ENCODE results near the gene F5. TPM values are rescaled to one million over a fixed set of nuclear protein-coding genes. Genes with fewer than 3 reads are reported as not detected.
A peak's percentile ranks its signal among the peaks of the same experiment; 100 is the strongest.

F5 gene
- polyA plus RNA-seq, 1 experiment: not detected

- Histone ChIP-seq H3K27ac (ENCODE audit: low read depth, low read length) (no peak overlapping the region), H3K4me3 (ENCODE audit: low read depth, low read length) (no peak overlapping the region), H3K27me3 (ENCODE audit: control insufficient read depth, insufficient read depth, low read length) (no peaks in the 10 kb centered on the region), H3K9me3 (ENCODE audit: control insufficient read depth, insufficient read depth, low read length) (no peaks in the 10 kb centered on the region)
- ChIA-PET POLR2A (interaction anchor here (1.1 kb wide), 1 partner anchor 17 kb away, joined by 3 read pairs; the partner anchor contains the start of gene SLC19A2), CTCF (interaction anchor here (0.6 to 1.7 kb wide), 5 partner anchors 42 to 866 kb away, joined by 3 to 13 read pairs (median 4); no protein-coding TSS in a partner anchor)
- TF ChIP-seq CTCF (IDR thresholded peaks at IDR 0.05; ENCODE audit: low read depth, low read length): no peak
- DNase-seq (ENCODE audit: low read depth, low spot score): no peak
Measured at GRCh38 chr1:169468982-169469381, 117.3 kb downstream of the F5 start.

GRCh38 chr1:169466259-169467230 is 119.7 kb downstream of the F5 start:
- ChIA-PET POLR2A (interaction anchor here (0.8 kb wide), 1 partner anchor 341 kb away, joined by 3 read pairs; no protein-coding TSS in a partner anchor), CTCF (interaction anchor here (0.6 to 3.5 kb wide), 8 partner anchors 20 to 408 kb away, joined by 3 to 42 read pairs (median 4); partner anchors contain the start of gene CCDC181)
- H3K4me3 ChIP-seq (ENCODE audit: low read depth, low read length): no peak overlapping the region
- DNase-seq (ENCODE audit: low read depth, low spot score): no peak
- no peaks in the 10 kb centered on the region for H3K9me3 ChIP-seq (ENCODE audit: control insufficient read depth, insufficient read depth, low read length)
- H3K27me3 ChIP-seq (ENCODE audit: control insufficient read depth, insufficient read depth, low read length): no peaks in the 10 kb centered on the region
- no peak overlapping the region for H3K27ac ChIP-seq (ENCODE audit: low read depth, low read length)
- TF ChIP-seq CTCF (IDR thresholded peaks at IDR 0.05; ENCODE audit: low read depth, low read length): peak; percentile 49

- CTCF ChIA-PET: interaction anchor here (1.0 to 3.5 kb wide), 4 partner anchors 22 to 88 kb away, joined by 3 to 42 read pairs (median 6); no protein-coding TSS in a partner anchor
- H3K27ac ChIP-seq (ENCODE audit: low read depth, low read length): no peak overlapping the region
Measured at GRCh38 chr1:169465281-169465680, 121.0 kb downstream of the F5 start.

More at GRCh38 chr1:169465281-169465680, 121.0 kb downstream of the F5 start:
- DNase-seq (ENCODE audit: low read depth, low spot score): no peak
- H3K9me3 ChIP-seq (ENCODE audit: control insufficient read depth, insufficient read depth, low read length): no peaks in the 10 kb centered on the region
- TF ChIP-seq CTCF (IDR thresholded peaks at IDR 0.05; ENCODE audit: low read depth, low read length): no peak
- no peaks in the 10 kb centered on the region for H3K27me3 ChIP-seq (ENCODE audit: control insufficient read depth, insufficient read depth, low read length)
- POLR2A ChIA-PET: no interaction called here
- no peak overlapping the region for H3K4me3 ChIP-seq (ENCODE audit: low read depth, low read length)

Small RNA genes lying within 50 kb of the gene (small RNA-seq; reads per million reads assigned to genes)
- gene AL021068.2 (ENCODE audit: insufficient read length, low read depth): not detected

Other genes starting within 250 kb of the F5 start
- 19.7 and 27.3 TPM in 2 replicates for gene NME7, start 218.7 kb downstream of the F5 start, polyA plus RNA-seq (2011; rRNA removed)
- 16.2 and 23.0 TPM in 2 replicates for gene BLZF1, start 218.3 kb downstream of the F5 start, polyA plus RNA-seq (2011; rRNA removed)
- 0.09 and 0.17 TPM in 2 replicates for gene CCDC181, start 159.0 kb downstream of the F5 start, polyA plus RNA-seq (2011; rRNA removed)
- gene SLC19A2, start 100.5 kb downstream of the F5 start, polyA plus RNA-seq (2011; rRNA removed): 4.8 and 6.0 TPM in 2 replicates
- not detected in 2 replicates for gene SELP, start 43.6 kb upstream of the F5 start, polyA plus RNA-seq (2011; rRNA removed)
- gene SELL, start 125.1 kb upstream of the F5 start, polyA plus RNA-seq (2011; rRNA removed): 0.05 TPM in 1 of 2 replicates, not detected in the other
- gene SELE, start 147.6 kb upstream of the F5 start, polyA plus RNA-seq (2011; rRNA removed): not detected in 2 replicates
- 4.4 and 7.1 TPM in 2 replicates for gene METTL18, start 208.4 kb upstream of the F5 start, polyA plus RNA-seq (2011; rRNA removed)

Measured in AG04450 (cell line).